ENCODE results near the gene NPFF.

DNA sequence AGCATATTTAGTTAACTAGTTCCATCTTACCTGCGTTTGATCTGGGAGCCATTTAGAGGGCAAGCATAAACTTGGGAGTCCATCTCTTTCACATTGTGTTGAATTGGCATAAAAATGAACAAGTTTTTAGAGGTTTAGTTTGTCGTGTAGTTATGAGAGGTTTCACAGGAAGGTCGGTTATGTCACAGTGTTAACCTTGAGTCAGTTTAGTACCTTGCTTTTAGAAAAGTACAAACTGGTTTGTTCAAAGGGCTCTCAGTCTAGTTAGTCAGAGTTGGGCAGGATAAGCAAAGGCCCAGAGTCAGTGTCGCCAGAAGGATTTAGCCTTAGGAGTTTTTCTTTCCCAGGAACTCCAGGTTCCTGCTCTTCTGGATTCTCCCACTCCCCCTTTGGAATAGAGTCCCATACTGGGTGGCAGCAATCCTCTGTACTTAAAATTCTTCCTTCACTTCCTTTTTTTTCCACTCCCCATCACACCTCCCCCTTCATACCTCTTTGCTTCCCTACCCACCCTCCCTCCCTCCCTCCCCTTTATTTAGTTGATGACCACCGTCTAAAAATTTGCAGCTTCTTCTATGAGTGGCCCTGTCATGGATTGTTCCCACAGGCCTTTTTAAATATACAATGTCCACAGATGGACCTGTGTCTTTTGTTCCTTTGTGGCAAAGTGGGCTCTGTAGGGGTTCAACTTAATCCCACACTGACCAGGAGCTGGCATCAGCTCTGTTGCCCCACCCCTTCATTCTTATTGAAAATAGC is 43.3 kb downstream of the NPFF start:
- TF ChIP-seq, protein P1, sequence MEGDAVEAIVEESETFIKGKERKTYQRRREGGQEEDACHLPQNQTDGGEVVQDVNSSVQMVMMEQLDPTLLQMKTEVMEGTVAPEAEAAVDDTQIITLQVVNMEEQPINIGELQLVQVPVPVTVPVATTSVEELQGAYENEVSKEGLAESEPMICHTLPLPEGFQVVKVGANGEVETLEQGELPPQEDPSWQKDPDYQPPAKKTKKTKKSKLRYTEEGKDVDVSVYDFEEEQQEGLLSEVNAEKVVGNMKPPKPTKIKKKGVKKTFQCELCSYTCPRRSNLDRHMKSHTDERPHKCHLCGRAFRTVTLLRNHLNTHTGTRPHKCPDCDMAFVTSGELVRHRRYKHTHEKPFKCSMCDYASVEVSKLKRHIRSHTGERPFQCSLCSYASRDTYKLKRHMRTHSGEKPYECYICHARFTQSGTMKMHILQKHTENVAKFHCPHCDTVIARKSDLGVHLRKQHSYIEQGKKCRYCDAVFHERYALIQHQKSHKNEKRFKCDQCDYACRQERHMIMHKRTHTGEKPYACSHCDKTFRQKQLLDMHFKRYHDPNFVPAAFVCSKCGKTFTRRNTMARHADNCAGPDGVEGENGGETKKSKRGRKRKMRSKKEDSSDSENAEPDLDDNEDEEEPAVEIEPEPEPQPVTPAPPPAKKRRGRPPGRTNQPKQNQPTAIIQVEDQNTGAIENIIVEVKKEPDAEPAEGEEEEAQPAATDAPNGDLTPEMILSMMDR (conservative IDR thresholded peaks at IDR 0.05 in 1 of 2, IDR thresholded peaks at IDR 0.05 in 1 of 2; ENCODE audit: low read depth in 1 of 2, low read length in 2 of 2): no peak
- TF ChIP-seq EZH2 (IDR thresholded peaks at IDR 0.05; ENCODE audit: low read length, missing control alignments): no peak

Measured in fibroblast of lung (primary cell).